Spleen (tissue), 7 donors: Measurements from ENCODE around the gene ZFAND4.
A peak's percentile ranks its signal among the peaks of the same experiment; 100 is the strongest.

Source experiments
- POLR2A ChIP-seq, 3 donors: fragments of 450-650 bp; IDR thresholded peaks; one replicate each; pipeline ENCODE4 v1.5.1; 2017; ENCODE audit warnings: antibody characterized with exemption in 3 of 3, mild to moderate bottlenecking in 1 of 3
- POLR2AphosphoS5 ChIP-seq, 3 donors: sonication (generic); formaldehyde crosslinking; IDR thresholded peaks; one replicate each; pipeline ENCODE4 v1.5.1; 2017; ENCODE audit warnings: antibody characterized with exemption in 3 of 3
- TF ChIP-seq, protein P1 (sequence below), 11 experiments: fragments of 200-600 bp in 7 of 11; fragments of 450-650 bp in 4 of 11; sonication (generic) in 4 of 11; IDR thresholded peaks in 8 of 11; conservative IDR thresholded peaks in 3 of 11; 1 replicate in 7 of 11; 2 replicates in 4 of 11; pipeline versions ENCODE4 v1.4.0 to v1.8.0; 2016 to 2021; ENCODE audit warnings: antibody characterized with exemption in 11 of 11, inconsistent platforms in 4 of 11, mild to moderate bottlenecking in 1 of 11
- donor health status: DM: no; HTN: no; CAD: no; lungs with moderate emphysema.
- donor health status: DM: no; HTN: no; CAD: no.
- donor health status: DM: no; HTN: no; CAD: no.

- TF ChIP-seq, protein P1, sequence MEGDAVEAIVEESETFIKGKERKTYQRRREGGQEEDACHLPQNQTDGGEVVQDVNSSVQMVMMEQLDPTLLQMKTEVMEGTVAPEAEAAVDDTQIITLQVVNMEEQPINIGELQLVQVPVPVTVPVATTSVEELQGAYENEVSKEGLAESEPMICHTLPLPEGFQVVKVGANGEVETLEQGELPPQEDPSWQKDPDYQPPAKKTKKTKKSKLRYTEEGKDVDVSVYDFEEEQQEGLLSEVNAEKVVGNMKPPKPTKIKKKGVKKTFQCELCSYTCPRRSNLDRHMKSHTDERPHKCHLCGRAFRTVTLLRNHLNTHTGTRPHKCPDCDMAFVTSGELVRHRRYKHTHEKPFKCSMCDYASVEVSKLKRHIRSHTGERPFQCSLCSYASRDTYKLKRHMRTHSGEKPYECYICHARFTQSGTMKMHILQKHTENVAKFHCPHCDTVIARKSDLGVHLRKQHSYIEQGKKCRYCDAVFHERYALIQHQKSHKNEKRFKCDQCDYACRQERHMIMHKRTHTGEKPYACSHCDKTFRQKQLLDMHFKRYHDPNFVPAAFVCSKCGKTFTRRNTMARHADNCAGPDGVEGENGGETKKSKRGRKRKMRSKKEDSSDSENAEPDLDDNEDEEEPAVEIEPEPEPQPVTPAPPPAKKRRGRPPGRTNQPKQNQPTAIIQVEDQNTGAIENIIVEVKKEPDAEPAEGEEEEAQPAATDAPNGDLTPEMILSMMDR (IDR thresholded peaks at IDR 0.05 in 8 of 11, conservative IDR thresholded peaks at IDR 0.05 in 3 of 11), result peak; percentile 61 to 93 (median 86)
- TF ChIP-seq POLR2AphosphoS5 (IDR thresholded peaks at IDR 0.05), result peak; percentile 88 to 94 (median 93)
- peak in 1 of 3 donors; percentile 41 for TF ChIP-seq POLR2A (IDR thresholded peaks at IDR 0.05)
Measured at GRCh38 chr10:45672181-45673073, at the start of gene ZFAND4.
